Activated naive CD8-positive, alpha-beta T cell treated with anti-CD3 and anti-CD28 coated beads, Interleukin-2, amount 50 U/mL, for 16 hours (primary cell): Measurements from ENCODE around the gene MXRA8.

ENCODE experiments used
- DNase-seq: peaks from one replicate; pipeline ENCODE4 v3.0.0-alpha.2; 2020; ENCODE audit warnings: low read depth, low spot score

Gene MXRA8

GRCh38 chr1:1349256-1350012, 8.9 kb downstream of the MXRA8 start, which contains the start of gene DVL1:
DVL1 (minus strand) TSS chr1:1349418; CDS start chr1:1349065, 353 bp downstream.
- peak; percentile 32 for DNase-seq

GRCh38 chr1:1348420-1349255, 9.7 kb downstream of the MXRA8 start:
- no peak for DNase-seq

- no peak for DNase-seq
Observed at GRCh38 chr1:1347663-1348419, 10.5 kb downstream of the MXRA8 start.

- no peak for DNase-seq
Observed at GRCh38 chr1:1347026-1347595, 11.2 kb downstream of the MXRA8 start.

GRCh38 chr1:1346501-1346890, 11.9 kb downstream of the MXRA8 start:
- DNase-seq = no peak

GRCh38 chr1:1345860-1346500, 12.4 kb downstream of the MXRA8 start:
- no peak for DNase-seq

- no peak for DNase-seq
Observed at GRCh38 chr1:1345384-1345783, 13.0 kb downstream of the MXRA8 start.

- no peak for DNase-seq
Observed at GRCh38 chr1:1344655-1345361, 13.5 kb downstream of the MXRA8 start.

- no peak for DNase-seq
Observed at GRCh38 chr1:1343811-1344421, 14.4 kb downstream of the MXRA8 start.

- no peak for DNase-seq
Observed at GRCh38 chr1:1342584-1343115, 15.7 kb downstream of the MXRA8 start.

GRCh38 chr1:1342061-1342562, 16.2 kb downstream of the MXRA8 start:
- DNase-seq = no peak

GRCh38 chr1:1341549-1342021, 16.8 kb downstream of the MXRA8 start:
- no peak for DNase-seq

- DNase-seq = no peak
Observed at GRCh38 chr1:1340791-1341548, 17.4 kb downstream of the MXRA8 start.

GRCh38 chr1:1340185-1340584, 18.2 kb downstream of the MXRA8 start:
- DNase-seq = no peak

- DNase-seq = no peak
Observed at GRCh38 chr1:1338278-1338677, 20.1 kb downstream of the MXRA8 start.

- no peak for DNase-seq
Observed at GRCh38 chr1:1337793-1338147, 20.6 kb downstream of the MXRA8 start.

- DNase-seq = no peak
Observed at GRCh38 chr1:1336931-1337792, 21.2 kb downstream of the MXRA8 start.

GRCh38 chr1:1336446-1336845, 21.9 kb downstream of the MXRA8 start:
- DNase-seq = no peak
